Suprapubic skin (tissue), 4 donors: Measurements from ENCODE around the gene TEX264.

ENCODE experiments used
- CTCF ChIP-seq, 2 donors: fragments of 200-600 bp in 1 of 2; fragments of 450-650 bp in 1 of 2; sonication (generic) in 1 of 2; IDR thresholded peaks; one replicate each; pipeline ENCODE4 v1.5.1; 2016 to 2019; ENCODE audit warnings: antibody characterized with exemption in 2 of 2, mild to moderate bottlenecking in 1 of 2, moderate library complexity in 1 of 2
- POLR2A ChIP-seq, 2 donors: fragments of 450-650 bp; IDR thresholded peaks; one replicate each; pipeline ENCODE4 v1.6.1; 2017; ENCODE audit warnings: antibody characterized with exemption in 2 of 2, mild to moderate bottlenecking in 2 of 2, moderate library complexity in 2 of 2
- POLR2AphosphoS5 ChIP-seq, 3 donors: sonication (generic); formaldehyde crosslinking; IDR thresholded peaks; one replicate each; pipeline ENCODE4 v1.6.1; 2017; ENCODE audit warnings: antibody characterized with exemption in 3 of 3

DNA sequence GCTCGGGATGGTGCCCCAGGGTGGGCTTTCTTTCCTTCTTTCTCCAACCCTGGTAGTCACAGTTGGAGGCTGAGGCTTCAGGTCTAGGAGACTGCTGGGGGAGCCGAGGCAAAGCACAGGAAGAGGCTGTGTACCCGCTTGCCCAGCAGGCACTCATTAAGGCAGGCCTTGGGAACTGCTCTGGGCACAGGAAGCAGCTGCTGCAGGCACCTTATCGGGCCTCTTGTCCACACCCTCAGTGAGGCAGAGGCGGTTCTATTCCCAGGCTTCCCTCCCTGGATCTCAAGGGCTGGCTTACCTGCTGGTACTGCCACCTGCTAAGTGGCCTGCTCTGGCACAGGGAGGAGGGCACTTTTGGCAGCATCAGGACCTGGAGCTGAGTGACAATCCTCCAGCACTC, 20.0 kb downstream of the TEX264 start:
- TF ChIP-seq CTCF (IDR thresholded peaks at IDR 0.05) (no peak), POLR2AphosphoS5 (IDR thresholded peaks at IDR 0.05) (no peak), POLR2A (IDR thresholded peaks at IDR 0.05) (no peak)
